Fibroblast of pulmonary artery (primary cell): Measurements from ENCODE around the gene PKMYT1.

Experiments
- DNase-seq: peaks from one replicate; pipeline ENCODE4 v3.0.0-alpha.2; 2010; ENCODE audit warnings: low read depth
- H3K4me3 ChIP-seq: replicated peaks from 2 replicates; pipeline ENCODE4 v1.5.1; 2011; ENCODE audit warnings: low read depth, mild to moderate bottlenecking, control low read depth, low read length, moderate library complexity
- CTCF ChIP-seq: IDR thresholded peaks from 2 replicates; pipeline ENCODE4 v1.5.1; 2011; ENCODE audit warnings: mild to moderate bottlenecking, control low read depth, low read length, inconsistent platforms; ENCODE audit errors: missing control alignments

The PKMYT1 gene

GRCh38 chr16:2960183-2961010, 19.8 kb downstream of the PKMYT1 start:
- no peak for DNase-seq
- TF ChIP-seq CTCF = no peak
- no peak overlapping the region for H3K4me3 ChIP-seq

- H3K4me3 ChIP-seq = no peak overlapping the region
- DNase-seq = no peak
- no peak for TF ChIP-seq CTCF
These were observed 21.0 kb downstream of the PKMYT1 start for GRCh38 chr16:2959206-2959605.

- no peak for TF ChIP-seq CTCF
- H3K4me3 ChIP-seq = no peak overlapping the region
These were observed 23.7 kb downstream of the PKMYT1 start for GRCh38 chr16:2956579-2956956.

GRCh38 chr16:2955779-2956578, 24.3 kb downstream of the PKMYT1 start:
- TF ChIP-seq CTCF = no peak
- DNase-seq = no peak
- H3K4me3 ChIP-seq = no peak overlapping the region

More at GRCh38 chr16:2956579-2956956, 23.7 kb downstream of the PKMYT1 start:
- DNase-seq = no peak

GRCh38 chr16:2955438-2955778, 24.8 kb downstream of the PKMYT1 start:
- no peak for TF ChIP-seq CTCF
- H3K4me3 ChIP-seq = no peak overlapping the region
- no peak for DNase-seq

- no peak for DNase-seq
- no peak overlapping the region for H3K4me3 ChIP-seq
- TF ChIP-seq CTCF = no peak
These were observed 25.4 kb downstream of the PKMYT1 start for GRCh38 chr16:2954656-2955381.
